ENCODE data around the gene LRBA. TPM values are rescaled to one million over a fixed set of nuclear protein-coding genes. Genes with fewer than 3 reads are reported as not detected.

Gene LRBA
- total RNA-seq, 1 experiment from 2014 or later = 14.4 TPM

GRCh38 chr4:150256225-150256620 is 758.9 kb downstream of the LRBA start:
- H3K9me3 ChIP-seq (replicated peaks) = no peaks in the 10 kb centered on the region
- no peaks in the 10 kb centered on the region for H3K27me3 ChIP-seq (replicated peaks)
- DNase-seq (ENCODE audit: low read depth in 1 of 2, low spot score in 2 of 2) = no peak
- no peaks in the 10 kb centered on the region; the same call in none of the 2 replicates for H3K36me3 ChIP-seq
- H3K4me3 ChIP-seq = no peak overlapping the region
- no peak overlapping the region for H3K27ac ChIP-seq
- no peaks in the 10 kb centered on the region for H3K4me1 ChIP-seq (replicated peaks)

GRCh38 chr4:150255610-150256224 is 759.4 kb downstream of the LRBA start:
- Histone ChIP-seq H3K4me1 (replicated peaks) (no peaks in the 10 kb centered on the region), H3K27me3 (replicated peaks) (no peaks in the 10 kb centered on the region), H3K9me3 (replicated peaks) (no peaks in the 10 kb centered on the region), H3K27ac (no peak overlapping the region), H3K4me3 (no peak overlapping the region), H3K36me3 (no peaks in the 10 kb centered on the region; the same call in none of the 2 replicates)
- no peak for DNase-seq (ENCODE audit: low read depth in 1 of 2, low spot score in 2 of 2)

- no peak for DNase-seq (ENCODE audit: low read depth in 1 of 2, low spot score in 2 of 2)
These were observed 761.0 kb downstream of the LRBA start for GRCh38 chr4:150253965-150254630.

GRCh38 chr4:150253416-150253815 is 761.7 kb downstream of the LRBA start:
- no peak for DNase-seq (ENCODE audit: low read depth in 1 of 2, low spot score in 2 of 2)
- Histone ChIP-seq H3K27me3 (replicated peaks) (no peaks in the 10 kb centered on the region), H3K4me1 (replicated peaks) (no peaks in the 10 kb centered on the region), H3K9me3 (replicated peaks) (no peaks in the 10 kb centered on the region), H3K36me3 (peaks cover 3% of the 10 kb centered on the region), H3K4me3 (no peak overlapping the region), H3K27ac (no peak overlapping the region)

More at GRCh38 chr4:150253965-150254630, 761.0 kb downstream of the LRBA start:
- Histone ChIP-seq H3K36me3 (no peaks in the 10 kb centered on the region; the same call in none of the 2 replicates), H3K4me3 (no peak overlapping the region), H3K9me3 (replicated peaks) (no peaks in the 10 kb centered on the region), H3K4me1 (replicated peaks) (no peaks in the 10 kb centered on the region), H3K27ac (no peak overlapping the region), H3K27me3 (replicated peaks) (no peaks in the 10 kb centered on the region)

GRCh38 chr4:150252741-150253140 is 762.3 kb downstream of the LRBA start:
- no peak overlapping the region for H3K4me3 ChIP-seq
- no peak for DNase-seq (ENCODE audit: low read depth in 1 of 2, low spot score in 2 of 2)
- H3K27me3 ChIP-seq (replicated peaks) = no peaks in the 10 kb centered on the region
- H3K4me1 ChIP-seq (replicated peaks) = peaks cover 3% of the 10 kb centered on the region; the same call in 1 of the 2 replicates
- H3K27ac ChIP-seq = no peak overlapping the region
- peaks cover 7% of the 10 kb centered on the region for H3K36me3 ChIP-seq
- no peaks in the 10 kb centered on the region for H3K9me3 ChIP-seq (replicated peaks)

GRCh38 chr4:150252306-150252705 is 762.8 kb downstream of the LRBA start:
- H3K4me3 ChIP-seq = no peak overlapping the region
- DNase-seq (ENCODE audit: low read depth in 1 of 2, low spot score in 2 of 2) = no peak
- peaks cover 7% of the 10 kb centered on the region for H3K36me3 ChIP-seq
- no peaks in the 10 kb centered on the region for H3K9me3 ChIP-seq (replicated peaks)
- peaks cover 3% of the 10 kb centered on the region; the same call in 1 of the 2 replicates for H3K4me1 ChIP-seq (replicated peaks)
- no peak overlapping the region for H3K27ac ChIP-seq
- H3K27me3 ChIP-seq (replicated peaks) = no peaks in the 10 kb centered on the region

GRCh38 chr4:150251752-150252190 is 763.3 kb downstream of the LRBA start:
- no peak overlapping the region for H3K4me3 ChIP-seq
- no peak overlapping the region for H3K27ac ChIP-seq
- peaks cover 3% of the 10 kb centered on the region; the same call in 1 of the 2 replicates for H3K4me1 ChIP-seq (replicated peaks)
- DNase-seq (ENCODE audit: low read depth in 1 of 2, low spot score in 2 of 2) = no peak
- peaks cover 7% of the 10 kb centered on the region for H3K36me3 ChIP-seq
- no peaks in the 10 kb centered on the region for H3K27me3 ChIP-seq (replicated peaks)
- H3K9me3 ChIP-seq (replicated peaks) = no peaks in the 10 kb centered on the region

GRCh38 chr4:150250998-150251651 is 764.0 kb downstream of the LRBA start:
- no peak for DNase-seq (ENCODE audit: low read depth in 1 of 2, low spot score in 2 of 2)
- H3K36me3 ChIP-seq = peaks cover 7% of the 10 kb centered on the region
- H3K4me1 ChIP-seq (replicated peaks) = peaks cover 3% of the 10 kb centered on the region; the same call in 1 of the 2 replicates
- no peaks in the 10 kb centered on the region for H3K9me3 ChIP-seq (replicated peaks)
- H3K4me3 ChIP-seq = no peak overlapping the region
- H3K27ac ChIP-seq = no peak overlapping the region
- no peaks in the 10 kb centered on the region for H3K27me3 ChIP-seq (replicated peaks)

GRCh38 chr4:150250293-150250997 is 764.6 kb downstream of the LRBA start:
- H3K4me1 ChIP-seq (replicated peaks) = peaks cover 3% of the 10 kb centered on the region; the same call in 1 of the 2 replicates
- no peak for DNase-seq (ENCODE audit: low read depth in 1 of 2, low spot score in 2 of 2)
- no peak overlapping the region for H3K4me3 ChIP-seq
- no peak overlapping the region for H3K27ac ChIP-seq
- H3K27me3 ChIP-seq (replicated peaks) = no peaks in the 10 kb centered on the region
- no peaks in the 10 kb centered on the region for H3K9me3 ChIP-seq (replicated peaks)
- peaks cover 10% of the 10 kb centered on the region for H3K36me3 ChIP-seq

- DNase-seq (ENCODE audit: low read depth in 1 of 2, low spot score in 2 of 2) = no peak
- Histone ChIP-seq H3K4me3 (no peak overlapping the region), H3K9me3 (replicated peaks) (no peaks in the 10 kb centered on the region), H3K27me3 (replicated peaks) (no peaks in the 10 kb centered on the region), H3K36me3 (peaks cover 14% of the 10 kb centered on the region), H3K4me1 (replicated peaks) (peaks cover 19% of the 10 kb centered on the region), H3K27ac (no peak overlapping the region)
These were observed 766.9 kb downstream of the LRBA start for GRCh38 chr4:150248181-150248580.

- H3K9me3 ChIP-seq (replicated peaks) = no peaks in the 10 kb centered on the region
- no peak overlapping the region for H3K27ac ChIP-seq
- no peaks in the 10 kb centered on the region for H3K27me3 ChIP-seq (replicated peaks)
- H3K4me3 ChIP-seq = no peak overlapping the region
- peaks cover 14% of the 10 kb centered on the region for H3K36me3 ChIP-seq
- H3K4me1 ChIP-seq (replicated peaks) = peaks cover 25% of the 10 kb centered on the region
- no peak for DNase-seq (ENCODE audit: low read depth in 1 of 2, low spot score in 2 of 2)
These were observed 767.9 kb downstream of the LRBA start for GRCh38 chr4:150247184-150247583.

- Histone ChIP-seq H3K27ac (peak overlapping the region; percentile 71), H3K27me3 (replicated peaks) (no peaks in the 10 kb centered on the region), H3K36me3 (peaks cover 14% of the 10 kb centered on the region), H3K4me3 (no peak overlapping the region), H3K4me1 (replicated peaks) (peaks cover 39% of the 10 kb centered on the region), H3K9me3 (replicated peaks) (no peaks in the 10 kb centered on the region)
- peak; percentile 56 to 60 for DNase-seq (ENCODE audit: low read depth in 1 of 2, low spot score in 2 of 2)
These were observed 770.5 kb downstream of the LRBA start for GRCh38 chr4:150244600-150244999.

GRCh38 chr4:150243932-150244331 is 771.2 kb downstream of the LRBA start:
- H3K27ac ChIP-seq = peak overlapping the region; percentile 71
- peaks cover 40% of the 10 kb centered on the region for H3K4me1 ChIP-seq (replicated peaks)
- no peak overlapping the region for H3K4me3 ChIP-seq
- no peaks in the 10 kb centered on the region for H3K9me3 ChIP-seq (replicated peaks)
- no peaks in the 10 kb centered on the region for H3K27me3 ChIP-seq (replicated peaks)
- no peak for DNase-seq (ENCODE audit: low read depth in 1 of 2, low spot score in 2 of 2)
- H3K36me3 ChIP-seq = peaks cover 14% of the 10 kb centered on the region
